Neural progenitor cell (in vitro differentiated cells): Measurements from ENCODE around the gene ARHGEF37. TPM values are rescaled to one million over a fixed set of nuclear protein-coding genes. Genes with fewer than 3 reads are reported as not detected.

Experiments
- DNase-seq: peaks from one replicate; pipeline ENCODE4 v3.0.0-alpha.2; 2016; ENCODE audit warnings: low spot score
- H2AFZ ChIP-seq: fragments of 200-600 bp; sonication (generic); replicated peaks from 2 replicates; pipeline ENCODE4 v1.6.1; 2016; ENCODE audit warnings: antibody characterized with exemption
- H3F3A ChIP-seq: fragments of 200-600 bp; sonication (generic); 2 replicates; pipeline ENCODE4 v1.6.1; 2016; ENCODE audit warnings: antibody characterized with exemption, low read depth
- H3K27ac ChIP-seq: fragments of 200-600 bp; sonication (generic); 2 replicates; pipeline ENCODE4 v1.5.1; 2016; ENCODE audit warnings: mild to moderate bottlenecking
- H3K27me3 ChIP-seq: fragments of 200-600 bp; sonication (generic); 2 replicates; pipeline ENCODE4 v1.6.1; 2016; ENCODE audit warnings: mild to moderate bottlenecking, moderate library complexity
- H3K36me3 ChIP-seq: fragments of 200-600 bp; sonication (generic); 2 replicates; pipeline ENCODE4 v1.5.1; 2016
- H3K4me1 ChIP-seq: fragments of 200-600 bp; sonication (generic); 2 replicates; pipeline ENCODE4 v1.6.1; 2016; ENCODE audit warnings: mixed run types
- H3K4me2 ChIP-seq: fragments of 200-600 bp; sonication (generic); 2 replicates; pipeline ENCODE4 v1.6.1; 2016
- H3K4me3 ChIP-seq: fragments of 200-600 bp; sonication (generic); 2 replicates; pipeline ENCODE4 v1.5.1; 2016
- H3K79me2 ChIP-seq: fragments of 200-600 bp; sonication (generic); 2 replicates; pipeline ENCODE4 v1.6.1; 2016; ENCODE audit warnings: low read depth
- H3K9ac ChIP-seq: fragments of 200-600 bp; sonication (generic); 2 replicates; pipeline ENCODE4 v1.6.1; 2016
- H3K9me3 ChIP-seq: fragments of 200-600 bp; sonication (generic); 2 replicates; pipeline ENCODE4 v1.5.1; 2016; ENCODE audit warnings: low read depth
- H4K20me1 ChIP-seq: fragments of 200-600 bp; sonication (generic); 2 replicates; pipeline ENCODE4 v1.6.1; 2016; ENCODE audit warnings: low read depth
- H3K27ac Mint-ChIP-seq: 3 replicates; pipeline ENCODE4 v1.8.0; 2021; ENCODE audit warnings: mixed read lengths
- H3K27me3 Mint-ChIP-seq: 2 replicates; pipeline ENCODE4 v1.8.0; 2022; ENCODE audit warnings: low read depth, mild to moderate bottlenecking, inconsistent platforms, moderate library complexity, mixed read lengths; ENCODE audit not compliant: insufficient read depth
- H3K36me3 Mint-ChIP-seq: 3 replicates; pipeline ENCODE4 v1.8.0; 2021; ENCODE audit warnings: mixed read lengths
- H3K4me1 Mint-ChIP-seq: 3 replicates; pipeline ENCODE4 v1.8.0; 2021; ENCODE audit warnings: mixed read lengths
- H3K4me3 Mint-ChIP-seq: 3 replicates; pipeline ENCODE4 v1.8.0; 2021; ENCODE audit warnings: mild to moderate bottlenecking, moderate library complexity, mixed read lengths
- H3K9me3 Mint-ChIP-seq: 3 replicates; pipeline ENCODE4 v1.8.0; 2020; ENCODE audit warnings: mixed read lengths
- CTCF ChIP-seq: fragments of 200-600 bp; sonication (generic); IDR thresholded peaks from 2 replicates; pipeline ENCODE4 v1.5.1; 2017; ENCODE audit warnings: antibody characterized with exemption, mild to moderate bottlenecking
- EZH2 ChIP-seq: fragments of 200-600 bp; sonication (generic); IDR thresholded peaks from 2 replicates; pipeline ENCODE4 v1.6.1; 2017; ENCODE audit warnings: antibody characterized with exemption, mild to moderate bottlenecking, moderate library complexity
- EZH2phosphoT487 ChIP-seq: fragments of 200-600 bp; sonication (generic); IDR thresholded peaks from 2 replicates; pipeline ENCODE4 v1.6.1; 2017; ENCODE audit warnings: antibody characterized with exemption
- small RNA-seq: library from RNA; depleted of rRNA; stranded (forward); fragments of <200 nt; gene quantifications from one replicate; pipeline ENCODE3, GENCODE V24; 2015
- total RNA-seq: library from RNA; depleted of rRNA; stranded (reverse); fragments of >200 nt; gene quantifications from 2 replicates; pipeline ENCODE4 v1.2.3, GENCODE V29; 2015; ENCODE audit warnings: low replicate concordance

Gene ARHGEF37
- total RNA-seq, 1 donor from 2014 or later = 0.99 TPM

GRCh38 chr5:149682532-149683075 lies 101.3 kb downstream of the ARHGEF37 start:
- no peaks in the 10 kb centered on the region for H3K9me3 ChIP-seq
- no peaks in the 10 kb centered on the region for H3K4me1 Mint-ChIP-seq
- no peak overlapping the region for H3K27ac ChIP-seq
- H3K27me3 Mint-ChIP-seq = peaks cover 8% of the 10 kb centered on the region
- H2AFZ ChIP-seq = no peak overlapping the region
- H3K27me3 ChIP-seq = peaks cover 4% of the 10 kb centered on the region
- no peaks in the 10 kb centered on the region for H3K79me2 ChIP-seq
- no peak overlapping the region for H3K9ac ChIP-seq
- no peak overlapping the region for H3K4me3 ChIP-seq
- H3K4me3 Mint-ChIP-seq = no peak overlapping the region
- H3K36me3 Mint-ChIP-seq = no peaks in the 10 kb centered on the region
- H3F3A ChIP-seq = no peaks in the 10 kb centered on the region
- no peak overlapping the region for H3K4me2 ChIP-seq
- no peak overlapping the region for H3K27ac Mint-ChIP-seq
- DNase-seq = no peak
- H3K36me3 ChIP-seq = no peaks in the 10 kb centered on the region
- no peaks in the 10 kb centered on the region for H3K4me1 ChIP-seq
- TF ChIP-seq CTCF (no peak), EZH2phosphoT487 (no peak), EZH2 (no peak)
- H3K9me3 Mint-ChIP-seq = no peaks in the 10 kb centered on the region
- no peaks in the 10 kb centered on the region for H4K20me1 ChIP-seq

GRCh38 chr5:149683964-149684363 lies 102.7 kb downstream of the ARHGEF37 start:
- Histone ChIP-seq H3K4me2 (no peak overlapping the region), H4K20me1 (no peaks in the 10 kb centered on the region), H3K27me3 (peaks cover 4% of the 10 kb centered on the region), H3F3A (no peaks in the 10 kb centered on the region), H2AFZ (no peak overlapping the region), H3K4me1 (no peaks in the 10 kb centered on the region), H3K27ac (no peak overlapping the region), H3K4me3 (no peak overlapping the region), H3K36me3 (no peaks in the 10 kb centered on the region), H3K79me2 (no peaks in the 10 kb centered on the region), H3K9me3 (no peaks in the 10 kb centered on the region), H3K9ac (no peak overlapping the region)
- Mint-ChIP-seq H3K9me3 (no peaks in the 10 kb centered on the region), H3K4me3 (no peak overlapping the region), H3K36me3 (no peaks in the 10 kb centered on the region), H3K27me3 (peaks cover 8% of the 10 kb centered on the region), H3K4me1 (no peaks in the 10 kb centered on the region), H3K27ac (no peak overlapping the region)
- no peak for DNase-seq
- TF ChIP-seq EZH2phosphoT487 = no peak
- TF ChIP-seq CTCF = no peak
- TF ChIP-seq EZH2 = no peak

GRCh38 chr5:149684371-149684770 lies 103.1 kb downstream of the ARHGEF37 start:
- H3K27ac ChIP-seq = no peak overlapping the region
- no peaks in the 10 kb centered on the region for H4K20me1 ChIP-seq
- no peaks in the 10 kb centered on the region for H3K36me3 ChIP-seq
- no peaks in the 10 kb centered on the region for H3K9me3 ChIP-seq
- no peak overlapping the region for H3K4me2 ChIP-seq
- no peak overlapping the region for H3K9ac ChIP-seq
- no peak overlapping the region for H2AFZ ChIP-seq
- no peaks in the 10 kb centered on the region for H3K79me2 ChIP-seq
- peaks cover 7% of the 10 kb centered on the region for H3K27me3 Mint-ChIP-seq
- H3K4me1 Mint-ChIP-seq = no peaks in the 10 kb centered on the region
- no peaks in the 10 kb centered on the region for H3F3A ChIP-seq
- DNase-seq = no peak
- peaks cover 4% of the 10 kb centered on the region for H3K27me3 ChIP-seq
- no peak overlapping the region for H3K4me3 Mint-ChIP-seq
- H3K36me3 Mint-ChIP-seq = no peaks in the 10 kb centered on the region
- no peak overlapping the region for H3K4me3 ChIP-seq
- H3K9me3 Mint-ChIP-seq = no peaks in the 10 kb centered on the region
- TF ChIP-seq EZH2phosphoT487 (no peak), CTCF (no peak), EZH2 (no peak)
- H3K4me1 ChIP-seq = no peaks in the 10 kb centered on the region
- H3K27ac Mint-ChIP-seq = no peak overlapping the region

Small RNA genes lying within 50 kb of the gene (small RNA-seq; reads per million reads assigned to genes)
- gene RNU6-588P = not detected

Other genes with a start within 250 kb of the ARHGEF37 start
- gene GRPEL2, start 236.0 kb upstream of the ARHGEF37 start, total RNA-seq = 27.0 and 42.5 TPM in 2 replicates
- gene PCYOX1L, start 223.5 kb upstream of the ARHGEF37 start, total RNA-seq = 16.4 and 28.3 TPM in 2 replicates
- gene IL17B, start 202.2 kb upstream of the ARHGEF37 start, total RNA-seq = not detected in 2 replicates
- 271 and 335 TPM in 2 replicates for gene CSNK1A1, start 30.1 kb upstream of the ARHGEF37 start, total RNA-seq
- 0.36 and 0.71 TPM in 2 replicates for gene PPARGC1B, start 148.8 kb downstream of the ARHGEF37 start, total RNA-seq